SK-N-SH treated with all-trans-retinoic acid at 6 μM for 48 hours (cell line): ENCODE measurements around the gene ARL13B.

Experiments used
- ATAC-seq: fragments of 200-7000 bp; cut with Tn5 transposase; 3 replicates; pipeline ENCODE4 v1.9.1; 2020; ENCODE audit warnings: mild to moderate bottlenecking, moderate library complexity
- ARNTL ChIP-seq: fragments of 450-650 bp; formaldehyde crosslinking; IDR thresholded peaks from 2 replicates; pipeline ENCODE4 v1.5.0; 2020; ENCODE audit warnings: low read depth, mild to moderate bottlenecking, moderate library complexity, borderline replicate concordance
- BACH2 ChIP-seq: fragments of 250-450 bp; sonication (Bioruptor Pico); IDR thresholded peaks from 2 replicates; pipeline ENCODE4 v1.9.0; 2021; ENCODE audit warnings: mild to moderate bottlenecking, borderline replicate concordance
- CREB5 ChIP-seq: fragments of 250-450 bp; sonication (Bioruptor Pico); IDR thresholded peaks from 2 replicates; pipeline ENCODE4 v1.5.1; 2020; ENCODE audit warnings: low read depth, mild to moderate bottlenecking, moderate library complexity
- CSDC2 ChIP-seq: fragments of 250-450 bp; sonication (Bioruptor Pico); IDR thresholded peaks from 2 replicates; pipeline ENCODE4 v1.5.0; 2020; ENCODE audit warnings: mild to moderate bottlenecking, moderate library complexity
- ESRRG ChIP-seq: fragments of 250-450 bp; sonication (Bioruptor Pico); IDR thresholded peaks from 2 replicates; pipeline ENCODE4 v1.6.1; 2021; ENCODE audit warnings: mild to moderate bottlenecking
- GLIS3 ChIP-seq: fragments of 250-450 bp; sonication (Bioruptor Pico); IDR thresholded peaks from 2 replicates; pipeline ENCODE4 v1.5.0; 2020; ENCODE audit warnings: mild to moderate bottlenecking, moderate library complexity
- ISL1 ChIP-seq: fragments of 250-450 bp; sonication (Bioruptor Pico); IDR thresholded peaks from 2 replicates; pipeline ENCODE4 v2.1.2; 2022; ENCODE audit warnings: mild to moderate bottlenecking, moderate library complexity
- OSR1 ChIP-seq: fragments of 250-450 bp; sonication (Bioruptor Pico); IDR thresholded peaks from 2 replicates; pipeline ENCODE4 v1.8.0; 2022; ENCODE audit warnings: moderate library complexity, mild to moderate bottlenecking, inconsistent platforms
- PATZ1 ChIP-seq: fragments of 250-450 bp; sonication (Bioruptor Pico); IDR thresholded peaks from 2 replicates; pipeline ENCODE4 v1.8.0; 2020; ENCODE audit warnings: mild to moderate bottlenecking, moderate library complexity, borderline replicate concordance
- POU6F1 ChIP-seq: fragments of 250-450 bp; sonication (Bioruptor Pico); IDR thresholded peaks from 2 replicates; pipeline ENCODE4 v1.8.0; 2021; ENCODE audit warnings: low read depth, mild to moderate bottlenecking, moderate library complexity, borderline replicate concordance
- PPARA ChIP-seq: fragments of 250-450 bp; sonication (Bioruptor Pico); IDR thresholded peaks from 2 replicates; pipeline ENCODE4 v1.5.0; 2020; ENCODE audit warnings: mild to moderate bottlenecking, borderline replicate concordance
- RARB ChIP-seq: fragments of 250-450 bp; sonication (Bioruptor Pico); IDR thresholded peaks from 2 replicates; pipeline ENCODE4 v1.8.0; 2021; ENCODE audit warnings: mild to moderate bottlenecking, moderate library complexity
- SNAI2 ChIP-seq: fragments of 250-450 bp; sonication (Bioruptor Pico); IDR thresholded peaks from 2 replicates; pipeline ENCODE4 v1.5.0; 2020; ENCODE audit warnings: mild to moderate bottlenecking, moderate library complexity
- TOX ChIP-seq: fragments of 250-450 bp; sonication (Bioruptor Pico); IDR thresholded peaks from 2 replicates; pipeline ENCODE4 v1.8.0; 2021; ENCODE audit warnings: mild to moderate bottlenecking, moderate library complexity, borderline replicate concordance
- TSHZ2 ChIP-seq: fragments of 250-450 bp; sonication (Bioruptor Pico); IDR thresholded peaks from 2 replicates; pipeline ENCODE4 v1.5.0; 2020; ENCODE audit warnings: mild to moderate bottlenecking, moderate library complexity
- ZFP3 ChIP-seq: fragments of 250-450 bp; sonication (Bioruptor Pico); IDR thresholded peaks from 2 replicates; pipeline ENCODE4 v1.5.0; 2020; ENCODE audit warnings: mild to moderate bottlenecking, moderate library complexity
- ZFP30 ChIP-seq: fragments of 450-650 bp; formaldehyde crosslinking; IDR thresholded peaks from 2 replicates; pipeline ENCODE4 v1.5.0; 2022; ENCODE audit warnings: mild to moderate bottlenecking, moderate library complexity
- ZNF565 ChIP-seq: fragments of 450-650 bp; formaldehyde crosslinking; conservative IDR thresholded peaks from 2 replicates; pipeline ENCODE4 v1.5.0; 2020; ENCODE audit warnings: low read depth, mild to moderate bottlenecking, moderate library complexity
- ZNF70 ChIP-seq: fragments of 450-650 bp; formaldehyde crosslinking; IDR thresholded peaks from 2 replicates; pipeline ENCODE4 v1.5.0; 2020; ENCODE audit warnings: mild to moderate bottlenecking, moderate library complexity
- ZNF8 ChIP-seq: fragments of 450-650 bp; formaldehyde crosslinking; IDR thresholded peaks from 2 replicates; pipeline ENCODE4 v1.5.0; 2020; ENCODE audit warnings: mild to moderate bottlenecking, moderate library complexity

The ARL13B gene

GRCh38 chr3:94098452-94098851 is 118.5 kb downstream of the ARL13B start:
- no peak for TF ChIP-seq GLIS3 (CRISPR knock-in tag)
- no peak for TF ChIP-seq BACH2
- TF ChIP-seq CREB5 (CRISPR knock-in tag) = no peak
- no peak for TF ChIP-seq POU6F1 (CRISPR knock-in tag)
- no peak for TF ChIP-seq TSHZ2
- TF ChIP-seq PPARA = no peak
- no peak for TF ChIP-seq ARNTL
- no peak for TF ChIP-seq CSDC2
- TF ChIP-seq ZNF70 = no peak
- TF ChIP-seq RARB (CRISPR knock-in tag) = no peak
- TF ChIP-seq PATZ1 (CRISPR knock-in tag) = no peak
- no peak for TF ChIP-seq ZNF8 (CRISPR knock-in tag)
- no peak for TF ChIP-seq ISL1 (CRISPR knock-in tag)
- no peak for TF ChIP-seq OSR1
- TF ChIP-seq ZFP3 (CRISPR knock-in tag) = no peak
- no peak for TF ChIP-seq ZFP30
- no peak for ATAC-seq

- no peak for ATAC-seq
Measured at GRCh38 chr3:94099311-94099710, 119.4 kb downstream of the ARL13B start.

More at GRCh38 chr3:94099311-94099710, 119.4 kb downstream of the ARL13B start:
- TF ChIP-seq ARNTL = no peak
- no peak for TF ChIP-seq ZNF70
- TF ChIP-seq ESRRG (CRISPR knock-in tag) = no peak
- no peak for TF ChIP-seq CREB5 (CRISPR knock-in tag)
- TF ChIP-seq GLIS3 (CRISPR knock-in tag) = no peak
- TF ChIP-seq SNAI2 = no peak
- no peak for TF ChIP-seq ZNF565 (CRISPR knock-in tag)
- no peak for TF ChIP-seq TOX (CRISPR knock-in tag)
- no peak for TF ChIP-seq ZFP3 (CRISPR knock-in tag)
- no peak for TF ChIP-seq CSDC2
- TF ChIP-seq POU6F1 (CRISPR knock-in tag) = no peak
- no peak for TF ChIP-seq PATZ1 (CRISPR knock-in tag)
